H1 (cell line): ENCODE measurements around the gene C16orf90. TPM values are rescaled to one million over a fixed set of nuclear protein-coding genes. Genes with fewer than 3 reads are reported as not detected.

Source experiments
- CTCF ChIA-PET: fragments of 300-600 bp; sonication (Branson Sonifier 250); formaldehyde crosslinking; loops from one replicate; lab custom pipeline; 2021; ENCODE audit not compliant: partially characterized antibody; lab: Charles Lee
- POLR2A ChIA-PET: fragments of 300-600 bp; sonication (Branson Sonifier 250); formaldehyde crosslinking; loops from one replicate; lab custom pipeline; 2021; ENCODE audit warnings: inconsistent platforms; ENCODE audit not compliant: partially characterized antibody; lab: Charles Lee
- DNase-seq, 2 experiments: peaks; one replicate each; pipeline versions ENCODE4 v3.0.0 to v3.0.0-alpha.2; 2010 to 2022; ENCODE audit warnings: low spot score in 2 of 2, low read depth in 1 of 2, mixed read lengths in 1 of 2
- FAIRE-seq: peaks from 2 replicates; lab custom pipeline; 2011; peaks lifted over from hg19 to GRCh38; lab: Jason Lieb, UNC
- H2AFZ ChIP-seq: 2 replicates; pipeline ENCODE4 v1.8.1; 2012; ENCODE audit warnings: low read length, inconsistent platforms
- H2AK5ac ChIP-seq: 2 replicates; pipeline ENCODE4 v1.6.1; 2013; ENCODE audit warnings: low read depth, low read length
- H2BK120ac ChIP-seq: replicated peaks from 2 replicates; pipeline ENCODE3; 2013; ENCODE audit warnings: low read depth, low read length, inconsistent platforms
- H2BK12ac ChIP-seq: 2 replicates; pipeline ENCODE4 v1.6.1; 2013; ENCODE audit warnings: low read depth, low read length
- H2BK15ac ChIP-seq: 2 replicates; pipeline ENCODE4 v1.6.1; 2013; ENCODE audit warnings: low read length
- H2BK20ac ChIP-seq: 2 replicates; pipeline ENCODE4 v1.6.1; 2013; ENCODE audit warnings: low read length
- H2BK5ac ChIP-seq: 2 replicates; pipeline ENCODE4 v1.6.1; 2013; ENCODE audit warnings: low read depth, low read length
- H3K14ac ChIP-seq: 2 replicates; pipeline ENCODE4 v1.6.1; 2013; ENCODE audit warnings: inconsistent platforms; ENCODE audit not compliant: insufficient read length
- H3K18ac ChIP-seq: 2 replicates; pipeline ENCODE4 v1.6.1; 2013; ENCODE audit warnings: low read length; ENCODE audit errors: extremely low read depth
- H3K23ac ChIP-seq: 2 replicates; pipeline ENCODE4 v1.6.1; 2013; ENCODE audit warnings: inconsistent platforms; ENCODE audit not compliant: insufficient read length
- H3K23me2 ChIP-seq: 2 replicates; pipeline ENCODE4 v1.6.1; 2013; ENCODE audit warnings: low read depth, low read length
- H3K27ac ChIP-seq: 2 replicates; pipeline ENCODE4 v1.6.1; 2011; ENCODE audit warnings: low read depth, low read length, inconsistent platforms
- H3K27me3 ChIP-seq, 4 experiments: replicated peaks in 1 of 4; 1 replicate in 1 of 4; 2 replicates in 3 of 4; pipeline versions ENCODE4 v1.6.1 to v1.8.1; 2011 to 2013; ENCODE audit warnings: low read length in 3 of 4, mild to moderate bottlenecking in 3 of 4, inconsistent platforms in 2 of 4, mixed read lengths in 2 of 4, moderate library complexity in 1 of 4; ENCODE audit not compliant: control insufficient read depth in 3 of 4, insufficient read depth in 3 of 4; ENCODE audit errors: extremely low read depth in 1 of 4
- H3K36me3 ChIP-seq, 4 experiments: 2 replicates each; pipeline versions ENCODE4 v1.6.1 to v1.8.1; 2011 to 2013; ENCODE audit warnings: mild to moderate bottlenecking in 4 of 4, low read length in 3 of 4, moderate library complexity in 2 of 4, control low read depth in 1 of 4, inconsistent platforms in 1 of 4; ENCODE audit not compliant: insufficient read depth in 4 of 4, control insufficient read depth in 2 of 4
- H3K4ac ChIP-seq: replicated peaks from 2 replicates; pipeline ENCODE3; 2013; ENCODE audit warnings: low read length, low read depth, mixed read lengths, inconsistent platforms; ENCODE audit not compliant: insufficient read length
- H3K4me1 ChIP-seq, 4 experiments: replicated peaks in 1 of 4; 1 replicate in 1 of 4; 2 replicates in 3 of 4; pipeline versions ENCODE4 v1.6.1 to v1.8.1; 2011 to 2013; ENCODE audit warnings: low read length in 3 of 4, inconsistent platforms in 2 of 4, mixed read lengths in 1 of 4; ENCODE audit not compliant: insufficient read depth in 4 of 4, control insufficient read depth in 3 of 4
- H3K4me2 ChIP-seq, 2 experiments: 2 replicates each; pipeline versions ENCODE4 v1.6.1 to v1.8.1; 2011 to 2013; ENCODE audit warnings: low read depth in 2 of 2, low read length in 2 of 2, control low read depth in 1 of 2, inconsistent platforms in 1 of 2, mild to moderate bottlenecking in 1 of 2; ENCODE audit not compliant: insufficient read depth in 1 of 2
- H3K4me3 ChIP-seq, 4 experiments: fragments of 200-600, 300-600 bp in 1 of 4; sonication (generic), shearing (Covaris generic), sonication (Bioruptor Twin) in 1 of 4; 2 replicates each; pipeline versions ENCODE4 v1.5.1 to v1.8.1; 2011 to 2016; ENCODE audit warnings: low read length in 4 of 4, low read depth in 3 of 4, control low read depth in 2 of 4, inconsistent platforms in 2 of 4, mild to moderate bottlenecking in 2 of 4, mixed read lengths in 1 of 4, moderate library complexity in 1 of 4; ENCODE audit not compliant: insufficient read depth in 2 of 4; ENCODE audit errors: extremely low read depth in 1 of 4
- H3K56ac ChIP-seq: replicated peaks from 2 replicates; pipeline ENCODE3; 2013; ENCODE audit warnings: low read depth, mild to moderate bottlenecking, mixed read lengths, low read length, inconsistent platforms; ENCODE audit not compliant: insufficient read length
- H3K79me1 ChIP-seq: 2 replicates; pipeline ENCODE4 v1.6.1; 2013; ENCODE audit warnings: low read depth, low read length, control low read depth
- H3K79me2 ChIP-seq, 2 experiments: 2 replicates each; pipeline versions ENCODE4 v1.6.1 to v1.8.1; 2012 to 2013; ENCODE audit warnings: low read length in 2 of 2, mild to moderate bottlenecking in 2 of 2, inconsistent platforms in 1 of 2; ENCODE audit not compliant: insufficient read depth in 2 of 2, control insufficient read depth in 1 of 2
- H3K9ac ChIP-seq, 4 experiments: replicated peaks in 1 of 4; 1 replicate in 1 of 4; 2 replicates in 3 of 4; pipeline versions ENCODE4 v1.6.1 to v1.8.1; 2011 to 2013; ENCODE audit warnings: low read depth in 3 of 4, low read length in 3 of 4, control low read depth in 2 of 4, mild to moderate bottlenecking in 2 of 4, moderate library complexity in 2 of 4, inconsistent platforms in 1 of 4; ENCODE audit errors: extremely low read depth in 1 of 4
- H3K9me3 ChIP-seq, 2 experiments: 2 replicates each; pipeline versions ENCODE4 v1.6.1 to v1.8.1; 2012 to 2013; ENCODE audit warnings: mild to moderate bottlenecking in 2 of 2, moderate library complexity in 2 of 2, control low read depth in 1 of 2, inconsistent platforms in 1 of 2, low read depth in 1 of 2, low read length in 1 of 2, mixed read lengths in 1 of 2; ENCODE audit not compliant: insufficient read depth in 2 of 2
- H4K20me1 ChIP-seq, 2 experiments: replicated peaks in 1 of 2; 2 replicates each; pipeline versions ENCODE3 to v1.8.1; 2011 to 2013; ENCODE audit warnings: inconsistent platforms in 2 of 2, low read length in 2 of 2, mild to moderate bottlenecking in 1 of 2; ENCODE audit not compliant: insufficient read depth in 2 of 2, control insufficient read depth in 1 of 2
- H4K5ac ChIP-seq: 2 replicates; pipeline ENCODE4 v1.6.1; 2013; ENCODE audit warnings: low read length, low read depth, mixed read lengths, inconsistent platforms; ENCODE audit not compliant: insufficient read length
- H4K8ac ChIP-seq: 2 replicates; pipeline ENCODE4 v1.8.0; 2013; ENCODE audit warnings: mild to moderate bottlenecking, moderate library complexity, low read length, inconsistent platforms; ENCODE audit not compliant: insufficient read depth; ENCODE audit errors: extremely low read depth
- H4K91ac ChIP-seq: replicated peaks from 2 replicates; pipeline ENCODE3; 2013; ENCODE audit warnings: low read length, mixed read lengths, inconsistent platforms; ENCODE audit not compliant: insufficient read length
- ASH2L ChIP-seq: fragments of 200-600, 300-600 bp; sonication (generic); IDR thresholded peaks from one replicate; pipeline ENCODE4 v1.7.1; 2017; ENCODE audit warnings: low read length
- CTCF ChIP-seq, 3 experiments: IDR thresholded peaks; 1 replicate in 2 of 3; 2 replicates in 1 of 3; pipeline versions ENCODE4 v1.5.1 to v1.6.1; 2011; ENCODE audit warnings: low read length in 3 of 3, mild to moderate bottlenecking in 3 of 3, inconsistent platforms in 2 of 3, low read depth in 1 of 3, moderate library complexity in 1 of 3; ENCODE audit not compliant: insufficient read depth in 1 of 3; ENCODE audit errors: control extremely low read depth in 1 of 3
- KDM4A ChIP-seq: IDR thresholded peaks from one replicate; pipeline ENCODE4 v1.7.1; 2012; ENCODE audit warnings: low read depth, mild to moderate bottlenecking, moderate library complexity, low read length, inconsistent platforms; ENCODE audit not compliant: severe bottlenecking
- KDM5A ChIP-seq: fragments of 200-600 bp; IDR thresholded peaks from 2 replicates; pipeline ENCODE4 v1.7.1; 2012; ENCODE audit warnings: mild to moderate bottlenecking, low read length, inconsistent platforms, mixed read lengths
- MAFK ChIP-seq: IDR thresholded peaks from 2 replicates; pipeline ENCODE4 v1.6.1; 2012; ENCODE audit warnings: low read depth, mild to moderate bottlenecking, improper control_type of control experiment, low read length
- RXRA ChIP-seq: IDR thresholded peaks from 2 replicates; pipeline ENCODE4 v1.6.1; 2011; ENCODE audit warnings: low read depth, mild to moderate bottlenecking, low read length, moderate library complexity; ENCODE audit not compliant: insufficient read depth
- SP2 ChIP-seq: IDR thresholded peaks from 2 replicates; pipeline ENCODE4 v1.6.1; 2012; ENCODE audit warnings: mild to moderate bottlenecking, low read length, inconsistent platforms
- SUZ12 ChIP-seq: fragments of 200-600 bp; sonication (generic); IDR thresholded peaks from 2 replicates; pipeline ENCODE4 v1.6.1; 2012; ENCODE audit warnings: mild to moderate bottlenecking, inconsistent platforms, low read length, moderate library complexity, mixed read lengths
- USF2 ChIP-seq: IDR thresholded peaks from 2 replicates; pipeline ENCODE4 v1.6.1; 2011; ENCODE audit warnings: low read length, improper control_type of control experiment
- WGBS, 2 experiments: shearing (Covaris generic) in 1 of 2; methylation state at CpG; one replicate each; pipeline versions ENCODE4 v1.1.6 to v1.1.7; 2013 to 2015; ENCODE audit warnings: low lambda C conversion rate in 2 of 2, mixed read lengths in 2 of 2, inconsistent platforms in 1 of 2, low coverage in 1 of 2, missing lambda C conversion rate in 1 of 2; ENCODE audit not compliant: insufficient replicate concordance in 2 of 2, insufficient coverage in 1 of 2, insufficient read length in 1 of 2; ENCODE audit errors: extremely low coverage in 1 of 2, missing lambda C conversion rate in 1 of 2; 5-methylcytosine and 5-hydroxymethylcytosine counted together
- polyA plus RNA-seq, 7 experiments: library from polyadenylated mRNA; depleted of rRNA in 3 of 7; stranded (reverse) in 5 of 7; unstranded in 2 of 7; fragments of >200 nt in 5 of 7; fragments of 200-250 nt in 2 of 7; gene quantifications; 1 replicate in 5 of 7; 2 replicates in 1 of 7; 4 replicates in 1 of 7; pipeline versions ENCODE4 v1.2.1 to v1.2.3, GENCODE V29; 2011 to 2013; ENCODE audit warnings: missing spikeins in 2 of 7, mixed read lengths in 2 of 7
- total RNA-seq: library from RNA; stranded (reverse); fragmentation: NEBNext Ultra II Directional; extraction: Animal tissue kit (Norgen Biotek cat#: 25700); gene quantifications from 2 replicates; pipeline ENCODE4 v1.2.1, GENCODE V29; 2021

Gene C16orf90
- total and polyA plus RNA-seq, 2 of the 8 experiments (the other 6 are each of a cell fraction or from before 2014, with no cell fraction given), result not detected

GRCh38 chr16:3460585-3460984 is 34.7 kb downstream of the C16orf90 start:
- ChIA-PET CTCF (interaction anchor here (0.6 to 0.7 kb wide), 2 partner anchors 10 to 52 kb away, joined by 3 read pairs; no protein-coding TSS in a partner anchor), POLR2A (interaction anchor here (1.1 kb wide), 1 partner anchor 16 kb away, joined by 3 read pairs; no protein-coding TSS in a partner anchor)
- H3K4me1 ChIP-seq, result peaks cover 6 to 31% (median 18%) of the 10 kb centered on the region in 4 experiments
- no peak overlapping the region for H2AK5ac ChIP-seq
- peak overlapping the region in 1 of 2 experiments; percentile 72; a peak in 1 of 4 replicates for H3K4me2 ChIP-seq
- H3K9me3 ChIP-seq, result no peaks in the 10 kb centered on the region
- no peak overlapping the region for H2BK15ac ChIP-seq
- H3K9ac ChIP-seq, result no peak overlapping the region
- no peak overlapping the region for H3K56ac ChIP-seq
- no peak overlapping the region for H4K8ac ChIP-seq
- no peak overlapping the region for H4K5ac ChIP-seq
- H3K27me3 ChIP-seq, result no peaks in the 10 kb centered on the region
- no peak overlapping the region for H4K91ac ChIP-seq
- H3K23me2 ChIP-seq, result peaks cover 8% of the 10 kb centered on the region; the same call in 1 of the 2 replicates
- FAIRE-seq (no peak), DNase-seq (no peak)
- H2BK12ac ChIP-seq, result no peak overlapping the region
- H3K36me3 ChIP-seq, result 0 out of 8 replicates have a peak, but pooled peaks cover 0 to 2% (median 0%) of the 10 kb centered on the region in 4 experiments
- no peak overlapping the region for H2BK20ac ChIP-seq
- peaks cover 8 to 15% of the 10 kb centered on the region in 2 experiments for H4K20me1 ChIP-seq
- H2AFZ ChIP-seq, result no peak overlapping the region
- 86% methylated on average over 8 of the region's 8 CpGs; no CpG with 5 or more reads in 1 of the 2 experiments for WGBS, 2 experiments
- no peak overlapping the region for H3K27ac ChIP-seq
- peaks cover 12 to 72% of the 10 kb centered on the region in 2 experiments for H3K79me2 ChIP-seq
- H3K23ac ChIP-seq, result no peak overlapping the region
- no peak overlapping the region for H3K14ac ChIP-seq
- H3K18ac ChIP-seq, result no peak overlapping the region
- H2BK5ac ChIP-seq, result no peak overlapping the region
- H2BK120ac ChIP-seq, result no peak overlapping the region
- peaks cover 9% of the 10 kb centered on the region for H3K79me1 ChIP-seq
- H3K4ac ChIP-seq, result no peak overlapping the region
- H3K4me3 ChIP-seq, result no peak overlapping the region
- TF ChIP-seq ASH2L, result no peak
- TF ChIP-seq KDM5A, result no peak
- TF ChIP-seq SUZ12, result no peak
- no peak for TF ChIP-seq MAFK
- TF ChIP-seq USF2, result no peak
- TF ChIP-seq SP2, result no peak
- TF ChIP-seq KDM4A, result no peak
- no peak for TF ChIP-seq CTCF (IDR thresholded peaks at IDR 0.05; ENCODE audit: control extremely low read depth in 1 of 3, insufficient read depth in 1 of 3, low read depth in 1 of 3, low read length in 3 of 3)
- TF ChIP-seq RXRA, result no peak
